H1 (cell line): ENCODE results near the gene FAM53A.

Experiments
- BRCA1 ChIP-seq: IDR thresholded peaks from 2 replicates; pipeline ENCODE4 v1.6.1; 2012; ENCODE audit warnings: low read depth, low read length, improper control_type of control experiment
- EZH2 ChIP-seq: fragments of 200-600 bp; sonication (generic); IDR thresholded peaks from 2 replicates; pipeline ENCODE4 v1.7.1; 2012; ENCODE audit warnings: low read depth, mild to moderate bottlenecking, moderate library complexity, low read length, inconsistent platforms; ENCODE audit not compliant: severe bottlenecking
- HDAC6 ChIP-seq: IDR thresholded peaks from one replicate; pipeline ENCODE4 v1.7.1; 2012; ENCODE audit warnings: low read depth, mild to moderate bottlenecking, inconsistent platforms, low read length, moderate library complexity
- JUN ChIP-seq: IDR thresholded peaks from 2 replicates; pipeline ENCODE4 v1.6.1; 2011; ENCODE audit warnings: low read depth, mild to moderate bottlenecking, improper control_type of control experiment, low read length
- POLR2A ChIP-seq, 2 experiments: IDR thresholded peaks; 1 replicate in 1 of 2; 2 replicates in 1 of 2; pipeline ENCODE4 v1.6.1; 2011; ENCODE audit warnings: low read depth in 2 of 2, low read length in 2 of 2, mild to moderate bottlenecking in 2 of 2; ENCODE audit errors: control extremely low read depth in 1 of 2
- RXRA ChIP-seq: IDR thresholded peaks from 2 replicates; pipeline ENCODE4 v1.6.1; 2011; ENCODE audit warnings: low read depth, mild to moderate bottlenecking, low read length, moderate library complexity; ENCODE audit not compliant: insufficient read depth

GRCh38 chr4:1675136-1675801 is 8.8 kb downstream of the FAM53A start:
- TF ChIP-seq HDAC6 (no peak), JUN (no peak), POLR2A (IDR thresholded peaks at IDR 0.05; ENCODE audit: control extremely low read depth in 1 of 2, low read depth in 2 of 2, low read length in 2 of 2) (no peak), EZH2 (no peak), RXRA (no peak), BRCA1 (no peak)
